ENCODE results near the gene CCDC18.
"Not testable (repeated sequence)": the region's sequence is repeated elsewhere in the genome, so short reads cannot be mapped to it uniquely, and the experiment has no call there.

CCDC18 gene

DNA sequence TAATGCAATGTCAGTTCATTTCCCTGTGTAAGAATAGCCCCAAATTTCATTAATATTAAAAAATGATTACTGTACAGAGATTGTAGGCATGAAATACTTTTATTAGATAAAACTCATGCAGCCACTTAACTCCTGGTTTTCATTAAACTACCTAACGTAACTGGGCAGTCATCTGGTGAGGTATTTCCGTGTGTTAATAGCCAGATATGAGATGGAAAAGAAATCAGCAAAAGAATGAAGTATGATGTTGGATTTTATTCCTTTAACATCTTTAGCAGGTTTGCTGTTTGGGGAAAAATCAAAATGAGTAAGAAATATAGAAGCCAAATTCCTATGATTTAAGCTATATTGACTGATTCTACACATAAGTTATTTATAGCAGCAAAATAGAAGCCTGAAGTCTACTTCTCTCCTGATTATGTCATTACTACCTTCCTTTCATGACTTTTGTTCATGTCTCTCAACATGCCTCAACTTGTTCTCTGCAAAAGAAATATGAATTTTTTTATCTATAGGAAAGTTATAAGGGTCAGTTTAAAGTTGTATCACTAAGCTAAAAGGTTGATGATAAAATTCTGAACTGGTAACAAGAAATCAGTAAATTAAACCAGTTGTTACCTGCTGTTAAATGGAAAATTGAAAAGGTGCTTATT, 42.6 kb downstream of the CCDC18 start:
- H3K4me1 Mint-ChIP-seq = peaks cover 10% of the 10 kb centered on the region
- no peak overlapping the region for H3K4me3 Mint-ChIP-seq
- no peaks in the 10 kb centered on the region for H3K27me3 Mint-ChIP-seq
- H3K27ac Mint-ChIP-seq = no peak overlapping the region
- DNase-seq (ENCODE audit: low spot score in 2 of 2) (no peak), ATAC-seq (ENCODE audit: low read depth) (no peak)
- no peaks in the 10 kb centered on the region for H3K9me3 Mint-ChIP-seq
- H3K36me3 Mint-ChIP-seq = peaks cover 10% of the 10 kb centered on the region

DNA sequence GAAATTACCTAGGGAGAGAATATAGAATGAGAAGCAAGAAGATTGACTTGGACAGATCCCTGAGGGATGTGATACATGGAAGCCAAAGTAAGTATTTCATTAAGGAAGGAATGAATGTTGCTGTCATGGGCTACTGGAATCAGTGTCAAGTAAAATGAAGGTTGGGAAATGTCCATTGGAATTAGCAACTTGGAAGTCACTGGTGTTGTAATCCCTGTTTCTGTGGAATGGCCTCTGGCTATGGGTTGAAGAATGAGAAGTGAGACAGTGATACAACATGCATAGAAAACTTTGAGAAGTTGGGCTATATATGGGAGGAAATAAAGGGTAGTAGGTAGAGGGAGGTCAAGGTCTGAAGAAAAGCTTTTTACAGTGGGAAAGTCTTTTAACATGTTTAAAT, 54.7 kb downstream of the CCDC18 start:
- Mint-ChIP-seq H3K36me3 (peaks cover 38% of the 10 kb centered on the region), H3K4me3 (no peak overlapping the region), H3K27me3 (no peaks in the 10 kb centered on the region), H3K27ac (no peak overlapping the region), H3K9me3 (peaks cover 3% of the 10 kb centered on the region), H3K4me1 (peaks cover 4% of the 10 kb centered on the region)
- ATAC-seq (ENCODE audit: low read depth) = no peak
- DNase-seq (ENCODE audit: low spot score in 2 of 2) = no peak

DNA sequence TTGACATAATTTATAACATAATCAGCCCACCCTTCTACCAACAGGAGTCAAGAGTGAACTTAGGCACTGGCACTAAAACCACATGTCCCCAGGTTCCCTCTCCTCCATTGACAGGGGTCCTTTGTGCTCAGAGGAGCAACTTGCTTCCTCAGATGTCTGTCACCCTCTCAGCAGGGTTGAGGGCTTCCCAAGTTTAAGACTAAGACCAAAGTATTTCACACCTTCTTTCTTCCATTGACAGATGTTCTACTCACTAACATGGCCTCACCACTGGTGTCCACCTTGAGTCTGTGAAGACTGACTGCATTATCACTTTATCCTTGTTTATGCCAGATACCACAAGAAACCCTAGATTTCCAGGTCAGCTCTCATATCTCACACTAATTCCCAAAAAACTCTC, 56.5 kb downstream of the CCDC18 start:
- no peak overlapping the region for H3K4me3 Mint-ChIP-seq
- H3K36me3 Mint-ChIP-seq = peaks cover 38% of the 10 kb centered on the region
- ATAC-seq (ENCODE audit: low read depth) (no peak), DNase-seq (ENCODE audit: low spot score in 2 of 2) (no peak)
- H3K4me1 Mint-ChIP-seq = peaks cover 4% of the 10 kb centered on the region
- H3K27me3 Mint-ChIP-seq = no peaks in the 10 kb centered on the region
- H3K27ac Mint-ChIP-seq = no peak overlapping the region
- H3K9me3 Mint-ChIP-seq = peaks cover 2% of the 10 kb centered on the region

DNA sequence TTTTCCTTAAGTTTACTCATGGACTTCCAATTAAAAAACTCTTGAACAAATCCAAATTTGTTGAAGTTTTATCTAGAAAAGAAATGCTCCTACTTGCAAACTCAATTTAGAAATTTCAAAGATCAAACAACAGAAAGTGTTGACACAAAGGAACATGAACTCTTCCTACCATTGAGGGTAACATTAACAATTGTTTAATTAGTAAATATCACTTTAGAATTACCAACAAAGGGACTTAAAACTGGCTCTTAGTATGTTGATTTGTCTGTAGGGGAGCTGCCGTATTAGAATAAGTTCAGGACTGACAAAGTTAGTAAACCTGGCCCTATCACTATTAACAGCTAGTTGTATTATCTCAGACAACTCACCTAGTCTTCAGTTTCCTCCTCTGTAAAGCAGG, 57.9 kb downstream of the CCDC18 start:
- H3K9me3 Mint-ChIP-seq = no peaks in the 10 kb centered on the region
- no peaks in the 10 kb centered on the region for H3K27me3 Mint-ChIP-seq
- peaks cover 44% of the 10 kb centered on the region for H3K36me3 Mint-ChIP-seq
- H3K4me3 Mint-ChIP-seq = no peak overlapping the region
- peaks cover 4% of the 10 kb centered on the region for H3K4me1 Mint-ChIP-seq
- ATAC-seq (ENCODE audit: low read depth) = no peak
- no peak for DNase-seq (ENCODE audit: low spot score in 2 of 2)
- no peak overlapping the region for H3K27ac Mint-ChIP-seq

DNA sequence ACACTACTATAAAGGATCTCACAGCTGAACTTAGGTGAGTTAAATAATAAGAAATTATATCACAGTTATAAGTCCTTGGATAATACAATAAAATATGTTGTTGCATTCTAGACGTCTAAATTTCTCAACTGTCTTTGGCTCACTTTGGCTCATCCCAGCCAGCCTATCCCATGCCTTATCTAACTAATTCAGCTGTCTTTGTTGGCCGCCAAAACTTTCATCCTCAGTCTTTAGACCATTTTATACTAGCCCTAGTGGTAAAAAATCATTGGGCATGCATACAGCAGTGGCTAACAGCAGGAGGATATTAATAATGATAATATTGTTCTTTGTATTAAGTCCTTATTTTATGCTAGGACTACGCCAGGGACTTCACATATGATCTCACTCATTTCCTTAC, 59.3 kb downstream of the CCDC18 start:
- Mint-ChIP-seq H3K4me1 (peaks cover 4% of the 10 kb centered on the region), H3K36me3 (peaks cover 46% of the 10 kb centered on the region)

DNA sequence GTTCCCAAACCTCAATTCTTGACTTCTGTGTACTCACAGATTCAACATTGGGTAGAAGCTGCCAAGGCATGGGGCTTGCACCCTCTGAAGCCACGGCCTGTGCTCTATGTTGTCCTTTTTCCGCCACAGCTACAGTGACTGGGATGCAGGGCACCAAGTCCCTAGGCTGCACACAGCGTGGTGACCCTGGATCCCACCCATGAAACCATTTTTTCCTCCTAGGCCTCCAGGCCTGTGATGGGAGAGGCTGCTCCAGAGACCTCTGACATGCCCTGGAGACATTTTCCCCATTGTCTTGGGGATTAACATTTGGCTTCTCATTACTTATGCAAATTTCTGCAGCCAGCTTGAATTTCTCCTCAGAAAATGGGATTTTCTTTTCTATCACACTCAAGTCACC, 62.7 kb downstream of the CCDC18 start:
- not testable (repeated sequence) for H3K27me3 Mint-ChIP-seq; H3K4me3 Mint-ChIP-seq; H3K27ac Mint-ChIP-seq; DNase-seq (ENCODE audit: low spot score in 2 of 2); H3K9me3 Mint-ChIP-seq; H3K4me1 Mint-ChIP-seq; ATAC-seq (ENCODE audit: low read depth)
- peaks cover 37% of the 10 kb centered on the region for H3K36me3 Mint-ChIP-seq

More for the DNA sequence above, 59.3 kb downstream of the CCDC18 start:
- peaks cover 6% of the 10 kb centered on the region for H3K9me3 Mint-ChIP-seq
- no peak for ATAC-seq (ENCODE audit: low read depth)
- H3K27me3 Mint-ChIP-seq = no peaks in the 10 kb centered on the region
- H3K4me3 Mint-ChIP-seq = no peak overlapping the region
- DNase-seq (ENCODE audit: low spot score in 2 of 2) = no peak
- H3K27ac Mint-ChIP-seq = no peak overlapping the region

DNA sequence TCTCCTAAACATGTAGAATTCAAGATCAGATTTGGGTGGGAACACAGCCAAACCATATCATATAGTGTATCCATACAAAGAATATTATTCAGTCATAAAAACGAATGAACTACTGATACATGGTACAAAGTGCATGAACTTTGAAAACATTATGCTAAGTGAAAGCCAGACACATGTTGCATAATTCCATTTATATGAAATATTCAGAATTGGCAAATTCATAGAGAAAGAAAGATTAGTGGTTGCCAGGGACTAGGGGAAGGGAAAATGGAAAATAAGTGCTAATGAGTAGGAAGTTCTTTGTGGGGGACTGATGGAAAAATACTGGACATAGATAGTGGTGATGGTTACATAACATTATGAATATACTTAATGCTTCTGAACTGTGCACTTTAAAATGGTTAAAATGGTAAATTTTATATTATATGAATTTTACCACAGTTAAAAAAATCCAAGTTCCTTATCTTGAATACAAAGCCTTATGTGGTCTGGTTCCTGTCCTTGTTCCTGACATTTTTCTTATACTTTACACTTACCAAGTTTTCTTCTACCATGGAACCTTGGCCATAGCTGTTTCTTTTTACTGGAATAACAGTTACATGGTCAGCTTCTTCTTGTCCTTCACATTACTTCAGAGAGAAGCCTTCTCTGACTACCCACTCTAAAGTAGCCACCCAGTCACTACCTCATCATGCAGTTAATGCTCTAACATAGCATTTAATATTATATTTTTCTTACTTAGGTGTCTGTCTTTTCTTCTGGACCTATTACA, 64.0 kb downstream of the CCDC18 start:
- peaks cover 41% of the 10 kb centered on the region for H3K36me3 Mint-ChIP-seq
- H3K27ac Mint-ChIP-seq = no peak overlapping the region
- no peak for DNase-seq (ENCODE audit: low spot score in 2 of 2)
- no peak overlapping the region for H3K4me3 Mint-ChIP-seq
- H3K4me1 Mint-ChIP-seq = no peaks in the 10 kb centered on the region
- peaks cover 6% of the 10 kb centered on the region for H3K9me3 Mint-ChIP-seq
- H3K27me3 Mint-ChIP-seq = no peaks in the 10 kb centered on the region
- no peak for ATAC-seq (ENCODE audit: low read depth)

DNA sequence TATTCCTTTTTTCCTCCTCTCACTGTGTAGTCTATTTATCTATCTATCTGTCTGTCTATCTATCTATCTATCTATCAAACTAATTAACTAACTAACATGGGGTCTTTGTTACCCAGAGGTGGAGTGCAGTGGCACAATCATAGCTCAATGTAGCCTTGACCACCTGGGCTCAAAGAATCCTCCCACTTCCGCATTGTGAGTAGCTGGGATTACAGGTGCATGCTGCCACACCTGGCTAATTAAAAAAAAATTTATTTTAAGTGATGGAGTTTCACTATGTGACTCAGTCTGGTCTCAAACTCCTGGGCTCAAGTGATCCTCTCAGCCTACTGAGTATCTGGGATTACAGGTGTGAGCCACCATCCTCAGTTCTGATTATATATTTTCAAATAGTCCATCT, 71.4 kb downstream of the CCDC18 start:
- Mint-ChIP-seq H3K4me3 (no peak overlapping the region), H3K27ac (no peak overlapping the region), H3K27me3 (no peaks in the 10 kb centered on the region), H3K4me1 (peaks cover 2% of the 10 kb centered on the region), H3K36me3 (peaks cover 40% of the 10 kb centered on the region), H3K9me3 (peaks cover 7% of the 10 kb centered on the region)
- ATAC-seq (ENCODE audit: low read depth) (no peak), DNase-seq (ENCODE audit: low spot score in 2 of 2) (no peak)

DNA sequence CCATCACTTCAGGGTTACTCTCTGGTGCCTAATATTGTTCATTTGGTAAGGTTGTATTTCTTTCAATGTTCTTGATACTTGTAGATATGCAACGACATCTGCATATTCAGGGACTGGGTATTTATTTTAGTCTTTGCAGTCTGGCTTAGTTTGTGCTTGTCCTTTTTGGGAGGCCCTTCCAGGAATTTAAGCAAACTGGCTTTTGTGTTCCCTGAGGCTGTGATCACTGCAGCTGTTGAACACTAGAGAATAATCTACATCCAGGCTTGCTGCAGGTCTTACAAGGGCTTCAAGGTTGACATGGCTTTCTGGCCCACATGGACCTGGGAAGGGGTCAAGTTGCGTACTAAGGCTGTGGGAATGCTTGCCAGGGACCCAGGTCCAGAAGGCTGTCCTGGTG, 72.1 kb downstream of the CCDC18 start:
- H3K27ac Mint-ChIP-seq = no peak overlapping the region
- H3K4me3 Mint-ChIP-seq = no peak overlapping the region
- peaks cover 38% of the 10 kb centered on the region for H3K36me3 Mint-ChIP-seq
- no peak for ATAC-seq (ENCODE audit: low read depth)
- H3K4me1 Mint-ChIP-seq = peaks cover 2% of the 10 kb centered on the region
- no peak for DNase-seq (ENCODE audit: low spot score in 2 of 2)
- no peaks in the 10 kb centered on the region for H3K27me3 Mint-ChIP-seq
- peaks cover 7% of the 10 kb centered on the region for H3K9me3 Mint-ChIP-seq

DNA sequence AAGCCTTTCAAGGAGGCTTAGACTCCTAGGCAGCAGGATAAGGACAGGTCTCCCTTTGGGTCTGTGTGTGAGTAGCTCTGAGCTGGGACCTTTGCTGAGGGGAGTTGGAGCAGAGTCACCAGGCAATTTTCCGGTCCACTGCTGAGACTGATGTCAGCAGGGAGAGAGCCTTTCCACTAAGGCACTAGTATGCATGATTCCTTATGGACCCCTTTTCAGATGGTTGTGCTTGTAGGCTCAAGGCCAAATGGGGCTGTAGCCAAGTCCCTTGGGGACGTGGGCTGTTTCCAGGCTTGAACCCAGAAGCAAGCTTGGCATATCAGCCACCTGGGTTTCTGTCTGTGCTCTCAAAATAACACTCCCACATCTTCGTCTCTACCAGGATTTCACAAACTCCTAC, 73.0 kb downstream of the CCDC18 start:
- DNase-seq (ENCODE audit: low spot score in 2 of 2) (no peak), ATAC-seq (ENCODE audit: low read depth) (no peak)
- no peaks in the 10 kb centered on the region for H3K27me3 Mint-ChIP-seq
- peaks cover 2% of the 10 kb centered on the region for H3K4me1 Mint-ChIP-seq
- H3K27ac Mint-ChIP-seq = no peak overlapping the region
- no peak overlapping the region for H3K4me3 Mint-ChIP-seq
- H3K9me3 Mint-ChIP-seq = peaks cover 7% of the 10 kb centered on the region
- H3K36me3 Mint-ChIP-seq = peaks cover 35% of the 10 kb centered on the region

DNA sequence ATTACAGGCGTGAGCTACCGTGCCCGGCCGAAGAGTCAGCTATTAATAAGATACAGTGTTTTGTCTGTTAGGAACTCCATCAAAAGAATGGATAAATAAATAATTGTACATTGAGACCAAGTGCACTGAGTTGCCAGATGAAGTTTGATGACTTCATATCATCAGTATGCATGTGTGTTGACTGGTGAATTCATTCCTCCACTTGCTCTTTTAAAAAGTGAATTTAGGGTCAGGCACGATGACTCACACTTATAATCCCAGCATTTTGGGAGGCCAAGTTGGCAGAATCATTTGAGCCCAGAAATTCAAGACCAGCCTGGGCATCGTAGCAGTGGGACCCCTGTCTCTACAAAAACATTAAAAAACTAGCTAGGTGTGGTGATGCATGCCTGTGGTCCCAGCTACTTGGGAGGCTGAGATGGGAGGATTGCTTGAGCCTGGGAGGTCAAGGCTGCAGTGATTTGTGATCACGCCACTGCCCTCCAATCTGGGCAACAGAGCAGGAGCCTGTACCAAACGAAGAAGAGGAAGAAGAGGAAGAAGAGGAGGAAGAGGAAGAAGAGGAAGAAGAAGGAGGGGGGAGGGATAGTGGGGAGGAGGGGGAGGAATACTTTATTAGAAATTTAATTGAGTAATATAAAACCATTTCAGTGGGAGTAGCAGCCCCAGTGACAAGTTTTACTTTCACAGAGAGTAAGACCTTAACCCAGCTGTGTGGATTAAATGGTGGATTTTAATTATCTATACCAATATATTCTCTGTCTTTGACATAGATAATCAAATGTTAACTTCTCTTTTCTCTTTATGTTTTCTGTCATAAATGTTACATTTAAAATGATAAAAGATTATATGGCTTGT, 74.9 kb downstream of the CCDC18 start:
- Mint-ChIP-seq H3K9me3 (peaks cover 7% of the 10 kb centered on the region), H3K27ac (peak overlapping the region; percentile 60), H3K36me3 (peaks cover 31% of the 10 kb centered on the region), H3K4me1 (peaks cover 2% of the 10 kb centered on the region), H3K27me3 (no peaks in the 10 kb centered on the region), H3K4me3 (no peak overlapping the region)
- ATAC-seq (ENCODE audit: low read depth) (no peak), DNase-seq (ENCODE audit: low spot score in 2 of 2) (no peak)

DNA sequence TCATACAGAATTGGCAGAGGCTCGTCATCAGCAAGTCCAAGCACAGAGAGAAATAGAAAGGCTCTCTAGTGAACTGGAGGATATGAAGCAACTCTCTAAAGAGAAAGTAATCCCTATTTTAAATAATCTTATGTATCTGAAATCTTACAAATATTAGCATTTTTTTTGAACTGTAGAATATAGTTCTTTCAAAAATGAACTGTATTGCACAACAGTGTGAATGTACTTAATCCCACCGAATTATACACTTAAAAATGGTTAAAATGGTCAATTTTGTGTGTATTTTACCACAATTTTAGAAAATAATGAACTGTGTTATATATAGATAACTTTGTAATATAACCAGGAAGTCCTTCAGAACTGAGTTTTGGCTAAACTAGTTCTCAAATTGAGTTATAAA, 75.9 kb downstream of the CCDC18 start:
- ATAC-seq (ENCODE audit: low read depth) = no peak
- Mint-ChIP-seq H3K4me1 (peaks cover 2% of the 10 kb centered on the region), H3K27me3 (no peaks in the 10 kb centered on the region), H3K36me3 (peaks cover 30% of the 10 kb centered on the region), H3K9me3 (peaks cover 7% of the 10 kb centered on the region), H3K27ac (no peak overlapping the region), H3K4me3 (no peak overlapping the region)
- DNase-seq (ENCODE audit: low spot score in 2 of 2) = no peak

DNA sequence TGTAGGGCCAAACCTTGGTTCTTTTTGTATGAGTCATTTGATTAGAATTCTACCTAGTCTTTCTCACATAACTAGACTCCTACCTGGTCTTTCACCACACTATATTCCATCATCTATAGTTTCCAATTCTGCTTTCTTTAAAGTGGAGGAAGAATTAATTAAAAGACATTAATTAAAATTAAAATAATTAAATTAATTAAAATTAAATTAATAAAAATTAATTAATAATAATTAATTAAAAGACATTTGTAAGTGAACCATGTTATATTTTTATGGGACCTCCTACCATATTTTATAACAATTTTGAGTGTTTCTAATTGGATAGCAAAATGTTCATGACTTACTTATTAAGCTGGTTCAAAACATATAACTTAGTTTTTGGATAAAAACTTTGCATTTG, 77.4 kb downstream of the CCDC18 start:
- Mint-ChIP-seq H3K4me1 (peaks cover 2% of the 10 kb centered on the region), H3K36me3 (peaks cover 30% of the 10 kb centered on the region), H3K27ac (no peak overlapping the region), H3K27me3 (no peaks in the 10 kb centered on the region), H3K4me3 (no peak overlapping the region), H3K9me3 (peaks cover 3% of the 10 kb centered on the region)
- no peak for DNase-seq (ENCODE audit: low spot score in 2 of 2)
- no peak for ATAC-seq (ENCODE audit: low read depth)

DNA sequence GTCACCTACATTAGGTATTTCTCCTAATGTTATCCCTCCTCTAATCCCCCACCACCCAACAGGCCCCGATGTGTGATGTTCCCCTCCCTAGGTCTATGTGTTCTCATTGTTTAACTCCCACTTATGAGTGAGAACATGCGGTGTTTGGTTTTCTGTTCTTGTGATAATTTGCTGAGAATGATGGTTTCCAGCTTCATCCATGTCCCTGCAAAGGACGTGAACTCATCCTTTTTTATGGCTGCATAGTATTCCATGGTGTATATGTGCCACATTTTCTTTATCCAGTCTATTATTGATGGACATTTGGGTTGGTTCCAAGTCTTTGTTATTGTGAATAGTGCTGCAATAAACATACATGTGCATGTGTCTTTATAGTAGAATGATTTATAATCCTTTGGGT, 80.2 kb downstream of the CCDC18 start:
- H3K4me3 Mint-ChIP-seq; H3K9me3 Mint-ChIP-seq; H3K4me1 Mint-ChIP-seq; H3K27ac Mint-ChIP-seq; DNase-seq (ENCODE audit: low spot score in 2 of 2); H3K27me3 Mint-ChIP-seq; ATAC-seq (ENCODE audit: low read depth): not testable (repeated sequence)
- H3K36me3 Mint-ChIP-seq = peaks cover 42% of the 10 kb centered on the region

All from memory B cell (primary cell).